ENCODE data around the gene RFT1. TPM values are rescaled to one million over a fixed set of nuclear protein-coding genes. Genes with fewer than 3 reads are reported as not detected.

Gene RFT1
- total and polyA plus RNA-seq, 2 experiments from 2014 or later = 11.3 to 13.3 TPM

- TF ChIP-seq NANOG (IDR thresholded peaks at IDR 0.05; ENCODE audit: borderline replicate concordance) (no peak), EZH2 (IDR thresholded peaks at IDR 0.05; ENCODE audit: low read depth, unreplicated experiment) (no peak), STAT1 (IDR thresholded peaks at IDR 0.05; ENCODE audit: unreplicated experiment) (no peak), EZH2phosphoT487 (IDR thresholded peaks at IDR 0.05; ENCODE audit: unreplicated experiment) (no peak), POLR2AphosphoS5 (IDR thresholded peaks at IDR 0.05; ENCODE audit: low read depth) (no peak), JUNB (IDR thresholded peaks at IDR 0.05; ENCODE audit: unreplicated experiment) (no peak), ZNF331 (CRISPR knock-in tag; IDR thresholded peaks at IDR 0.05; ENCODE audit: low read depth) (no peak), ZNF114 (CRISPR knock-in tag; IDR thresholded peaks at IDR 0.05) (no peak), REST (IDR thresholded peaks at IDR 0.05; ENCODE audit: unreplicated experiment) (no peak), CTCF (conservative IDR thresholded peaks at IDR 0.05; ENCODE audit: low read depth in 2 of 2) (no peak), ZNF462 (CRISPR knock-in tag; IDR thresholded peaks at IDR 0.05) (no peak), CREB1 (CRISPR knock-in tag; IDR thresholded peaks at IDR 0.05; ENCODE audit: low read depth) (no peak)
- TF ChIP-seq, protein P1, sequence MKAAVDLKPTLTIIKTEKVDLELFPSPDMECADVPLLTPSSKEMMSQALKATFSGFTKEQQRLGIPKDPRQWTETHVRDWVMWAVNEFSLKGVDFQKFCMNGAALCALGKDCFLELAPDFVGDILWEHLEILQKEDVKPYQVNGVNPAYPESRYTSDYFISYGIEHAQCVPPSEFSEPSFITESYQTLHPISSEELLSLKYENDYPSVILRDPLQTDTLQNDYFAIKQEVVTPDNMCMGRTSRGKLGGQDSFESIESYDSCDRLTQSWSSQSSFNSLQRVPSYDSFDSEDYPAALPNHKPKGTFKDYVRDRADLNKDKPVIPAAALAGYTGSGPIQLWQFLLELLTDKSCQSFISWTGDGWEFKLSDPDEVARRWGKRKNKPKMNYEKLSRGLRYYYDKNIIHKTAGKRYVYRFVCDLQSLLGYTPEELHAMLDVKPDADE (IDR thresholded peaks at IDR 0.05) = no peak
- ATAC-seq = no peak
Measured at GRCh38 chr3:53153980-53154379, 23.7 kb upstream of the RFT1 start.

More at GRCh38 chr3:53153980-53154379, 23.7 kb upstream of the RFT1 start:
- no peaks in the 10 kb centered on the region for H3K9me3 Mint-ChIP-seq
- Histone ChIP-seq H3K36me3 (ENCODE audit: insufficient read depth) (no peaks in the 10 kb centered on the region), H3K4me3 (no peak overlapping the region), H3F3A (replicated peaks; ENCODE audit: low read depth) (no peaks in the 10 kb centered on the region), H3K4me1 (ENCODE audit: insufficient read depth) (peaks cover 15% of the 10 kb centered on the region; the same call in 1 of the 2 replicates), H3K4me2 (no peak overlapping the region), H4K20me1 (replicated peaks; ENCODE audit: insufficient read depth) (no peaks in the 10 kb centered on the region), H3K9me2 (ENCODE audit: insufficient read depth) (no peaks in the 10 kb centered on the region), H3K79me2 (replicated peaks; ENCODE audit: insufficient read depth) (no peaks in the 10 kb centered on the region), H3K27ac (ENCODE audit: low read depth) (no peak overlapping the region), H2AFZ (no peak overlapping the region), H3K27me3 (ENCODE audit: insufficient read depth) (no peaks in the 10 kb centered on the region; the same call in 1 of the 2 replicates)
- no peak for DNase-seq (ENCODE audit: low spot score)
- no peak overlapping the region for H3K27ac Mint-ChIP-seq
- H3K27me3 Mint-ChIP-seq (ENCODE audit: insufficient read depth, low read depth, poor library complexity) = peaks cover 10% of the 10 kb centered on the region
- H3K36me3 Mint-ChIP-seq (ENCODE audit: low read depth) = no peaks in the 10 kb centered on the region
- H3K4me1 Mint-ChIP-seq = peaks cover 23% of the 10 kb centered on the region
- no peak overlapping the region for H3K4me3 Mint-ChIP-seq
